ENCODE data around the gene MAN1B1. TPM values are rescaled to one million over a fixed set of nuclear protein-coding genes. Genes with fewer than 3 reads are reported as not detected.

The MAN1B1 gene
- total and polyA plus RNA-seq, 2 of the 8 experiments (the other 6 are each of a cell fraction or from before 2014, with no cell fraction given): 33.7 to 36.3 TPM

GRCh38 chr9:137141976-137142936 lies 55.5 kb downstream of the MAN1B1 start:
- H3K14ac ChIP-seq (ENCODE audit: insufficient read length): no peak overlapping the region
- no peak overlapping the region for H2BK120ac ChIP-seq (replicated peaks; ENCODE audit: low read depth, low read length)
- no peak overlapping the region for H4K5ac ChIP-seq (ENCODE audit: insufficient read length, low read depth, low read length)
- peaks cover 4% of the 10 kb centered on the region; the same call in 1 of the 2 replicates for H3K23me2 ChIP-seq (ENCODE audit: low read depth, low read length)
- 0 out of 2 replicates have a peak, but pooled peaks cover 2% of the 10 kb centered on the region for H3K79me1 ChIP-seq (ENCODE audit: low read depth, low read length)
- H3K56ac ChIP-seq (replicated peaks; ENCODE audit: insufficient read length, low read depth, low read length): no peak overlapping the region
- no peak overlapping the region for H3K18ac ChIP-seq (ENCODE audit: extremely low read depth, low read length)
- no peak overlapping the region for H3K23ac ChIP-seq (ENCODE audit: insufficient read length)
- TF ChIP-seq TAF1 (IDR thresholded peaks at IDR 0.05; ENCODE audit: low read depth, low read length) (no peak), SP2 (IDR thresholded peaks at IDR 0.05; ENCODE audit: low read length) (no peak), ASH2L (IDR thresholded peaks at IDR 0.05; ENCODE audit: low read length) (no peak), ATF2 (IDR thresholded peaks at IDR 0.05; ENCODE audit: low read length) (no peak), CREB1 (IDR thresholded peaks at IDR 0.05) (no peak), KDM5A (IDR thresholded peaks at IDR 0.05; ENCODE audit: low read length) (no peak), BCL11A (IDR thresholded peaks at IDR 0.05; ENCODE audit: low read depth in 2 of 2, low read length in 2 of 2) (no peak)
- DNase-seq (ENCODE audit: low read depth in 1 of 2, low spot score in 2 of 2): no peak
- no peak overlapping the region for H3K27ac ChIP-seq (ENCODE audit: low read depth, low read length)
- H3K9ac ChIP-seq (replicated peaks in 1 of 4; ENCODE audit: extremely low read depth in 1 of 4, low read depth in 3 of 4, low read length in 3 of 4): no peak overlapping the region
- no peak overlapping the region for H3K4me3 ChIP-seq (ENCODE audit: extremely low read depth in 1 of 4, insufficient read depth in 2 of 4, low read depth in 3 of 4, low read length in 4 of 4)
- peaks cover 1 to 21% of the 10 kb centered on the region in 2 experiments for H4K20me1 ChIP-seq (replicated peaks in 1 of 2; ENCODE audit: control insufficient read depth in 1 of 2, insufficient read depth in 2 of 2, low read length in 2 of 2)
- H4K91ac ChIP-seq (replicated peaks; ENCODE audit: insufficient read length, low read length): no peak overlapping the region
- no peak for FAIRE-seq
- H2AK5ac ChIP-seq (ENCODE audit: low read depth, low read length): no peak overlapping the region
- 89% methylated on average over 24 of the region's 24 CpGs; no CpG with 5 or more reads in 1 of the 2 experiments for WGBS, 2 experiments (ENCODE audit: extremely low coverage in 1 of 2, insufficient coverage in 1 of 2, insufficient read length in 1 of 2, insufficient replicate concordance in 2 of 2, low coverage in 1 of 2, low lambda C conversion rate in 2 of 2, missing lambda C conversion rate in 1 of 2)
- H2BK20ac ChIP-seq (ENCODE audit: low read length): no peak overlapping the region
- no peak overlapping the region for H3K4ac ChIP-seq (replicated peaks; ENCODE audit: insufficient read length, low read depth, low read length)
- 0 out of 2 replicates have a peak overlapping the region, but pooled peaks have one; percentile 25 for H2BK15ac ChIP-seq (ENCODE audit: low read length)
- H3K9me3 ChIP-seq (ENCODE audit: insufficient read depth in 2 of 2, low read depth in 1 of 2, low read length in 1 of 2): no peaks in the 10 kb centered on the region
- H3K4me2 ChIP-seq (ENCODE audit: insufficient read depth in 1 of 2, low read depth in 2 of 2, low read length in 2 of 2): no peak overlapping the region
- no peaks in the 10 kb centered on the region for H3K79me2 ChIP-seq (ENCODE audit: control insufficient read depth in 1 of 2, insufficient read depth in 2 of 2, low read length in 2 of 2)
- no peaks in the 10 kb centered on the region for H3K36me3 ChIP-seq (ENCODE audit: control insufficient read depth in 2 of 4, insufficient read depth in 4 of 4, low read length in 3 of 4)
- POLR2A ChIA-PET (ENCODE audit: partially characterized antibody): no interaction called here
- no peak overlapping the region for H2AFZ ChIP-seq (ENCODE audit: low read length)
- peaks cover 25 to 66% (median 60%) of the 10 kb centered on the region in 4 experiments for H3K27me3 ChIP-seq (replicated peaks in 1 of 4; ENCODE audit: control insufficient read depth in 3 of 4, extremely low read depth in 1 of 4, insufficient read depth in 3 of 4, low read length in 3 of 4)
- no peak overlapping the region for H2BK12ac ChIP-seq (ENCODE audit: low read depth, low read length)
- CTCF ChIA-PET (ENCODE audit: partially characterized antibody): interaction anchor here (0.7 to 1.5 kb wide), 3 partner anchors 47 to 95 kb away, joined by 3 to 4 read pairs (median 3); partner anchors contain the start of gene RNF224
- H2BK5ac ChIP-seq (ENCODE audit: low read depth, low read length): no peak overlapping the region
- H4K8ac ChIP-seq (ENCODE audit: extremely low read depth, insufficient read depth, low read length): no peak overlapping the region
- peaks cover 0 to 14% (median 11%) of the 10 kb centered on the region in 4 experiments; a peak in 6 of 7 replicates for H3K4me1 ChIP-seq (replicated peaks in 1 of 4; ENCODE audit: control insufficient read depth in 3 of 4, insufficient read depth in 4 of 4, low read length in 3 of 4)
